Mammary epithelial cell (primary cell): ENCODE results near the gene SNX10.

Experiments used
- CTCF ChIP-seq, 2 donors: IDR thresholded peaks in 1 of 2; conservative IDR thresholded peaks in 1 of 2; 2 replicates each; pipeline ENCODE4 v1.5.1; 2011 to 2012; ENCODE audit warnings: inconsistent platforms in 2 of 2, low read length in 2 of 2, mild to moderate bottlenecking in 2 of 2, control low read depth in 1 of 2, low read depth in 1 of 2; ENCODE audit not compliant: insufficient read depth in 1 of 2; ENCODE audit errors: extremely low read depth in 1 of 2
- EZH2 ChIP-seq: IDR thresholded peaks from 2 replicates; pipeline ENCODE4 v1.6.1; 2012; ENCODE audit warnings: low read length, inconsistent platforms, borderline replicate concordance

- TF ChIP-seq EZH2 (no peak), CTCF (conservative IDR thresholded peaks at IDR 0.05 in 1 of 2, IDR thresholded peaks at IDR 0.05 in 1 of 2; ENCODE audit: extremely low read depth in 1 of 2, insufficient read depth in 1 of 2, low read depth in 1 of 2, low read length in 2 of 2) (no peak)
Observed at GRCh38 chr7:26363465-26363864, 71.8 kb downstream of the SNX10 start.
